GM12878 (cell line): ENCODE data around the gene TTK. TPM values are rescaled to one million over a fixed set of nuclear protein-coding genes. Genes with fewer than 3 reads are reported as not detected.

ENCODE experiments used
- ATAC-seq: fragments of 200-7000 bp; cut with Tn5 transposase; 3 replicates; pipeline ENCODE4 v1.9.1; 2020; ENCODE audit warnings: mild to moderate bottlenecking, moderate library complexity
- BruUV-seq: library from RNA; stranded (reverse); fragments of 400-500 nt; replicated peaks from 2 replicates; lab custom pipeline; 2021; lab: Mats Ljungman, UMichigan
- CTCF ChIA-PET: fragments of 300-600 bp; sonication (Branson Sonifier 250); formaldehyde crosslinking; extraction: SDS; loops from one replicate; lab custom pipeline; 2021; ENCODE audit warnings: inconsistent platforms; lab: Yijun Ruan, JAX
- POLR2A ChIA-PET: fragments of 350-600 bp; formaldehyde crosslinking; extraction: SDS; loops from one replicate; lab custom pipeline; 2021; ENCODE audit warnings: inconsistent platforms; lab: Charles Lee
- RAD21 ChIA-PET: fragments of 300-600 bp; sonication (Branson Sonifier 250); formaldehyde crosslinking; loops from one replicate; lab custom pipeline; 2023; ENCODE audit warnings: antibody characterized with exemption; ENCODE audit not compliant: unreplicated experiment; lab: Charles Lee
- SMC1A ChIA-PET: fragments of 300-600 bp; sonication (Branson Sonifier 250); formaldehyde crosslinking; loops from one replicate; lab custom pipeline; 2023; ENCODE audit not compliant: unreplicated experiment, uncharacterized antibody; lab: Charles Lee
- DNase-seq: peaks from one replicate; pipeline ENCODE4 v3.0.0-alpha.2; 2011; ENCODE audit warnings: low read depth, low spot score
- FAIRE-seq: peaks from 3 replicates; lab custom pipeline; 2011; peaks lifted over from hg19 to GRCh38; lab: Jason Lieb, UNC
- H2AFZ ChIP-seq: 2 replicates; pipeline ENCODE4 v1.6.0; 2011; ENCODE audit warnings: low read depth, low read length, control low read depth; ENCODE audit not compliant: control insufficient read depth
- H3K27ac ChIP-seq: 2 replicates; pipeline ENCODE4 v1.5.1; 2011; ENCODE audit warnings: control low read depth; ENCODE audit not compliant: control insufficient read depth, insufficient read depth
- H3K27me3 ChIP-seq, 2 experiments: replicated peaks in 1 of 2; 2 replicates each; pipeline versions ENCODE4 v1.6.0 to v1.6.1; 2011; ENCODE audit warnings: low read length in 1 of 2; ENCODE audit not compliant: control insufficient read depth in 2 of 2, insufficient read depth in 2 of 2
- H3K36me3 ChIP-seq, 2 experiments: 2 replicates each; pipeline ENCODE4 v1.5.1; 2011; ENCODE audit warnings: low read length in 1 of 2; ENCODE audit not compliant: control insufficient read depth in 2 of 2, insufficient read depth in 2 of 2
- H3K4me1 ChIP-seq: 2 replicates; pipeline ENCODE4 v1.6.1; 2011; ENCODE audit warnings: mild to moderate bottlenecking, low read length, moderate library complexity, mixed read lengths; ENCODE audit not compliant: control insufficient read depth, insufficient read depth
- H3K4me2 ChIP-seq: 2 replicates; pipeline ENCODE4 v1.6.0; 2011; ENCODE audit warnings: control low read depth; ENCODE audit not compliant: control insufficient read depth, insufficient read depth
- H3K4me3 ChIP-seq: fragments of 200-600 bp; sonication (generic); 2 replicates; pipeline ENCODE4 v1.5.1; 2016
- H3K79me2 ChIP-seq: 2 replicates; pipeline ENCODE4 v1.6.0; 2011; ENCODE audit warnings: low read length; ENCODE audit not compliant: control insufficient read depth, insufficient read depth
- H3K9ac ChIP-seq: 2 replicates; pipeline ENCODE4 v1.8.0; 2011; ENCODE audit warnings: low read length, control low read depth, mixed read lengths; ENCODE audit not compliant: control insufficient read depth, insufficient read depth
- H3K9me3 ChIP-seq: replicated peaks from 3 replicates; pipeline ENCODE4 v1.5.1; 2011; ENCODE audit warnings: mild to moderate bottlenecking, low read length; ENCODE audit not compliant: control insufficient read depth, insufficient read depth
- H4K20me1 ChIP-seq: 2 replicates; pipeline ENCODE4 v1.6.0; 2011; ENCODE audit not compliant: control insufficient read depth, insufficient read depth
- NR2C2 ChIP-seq: IDR thresholded peaks from 2 replicates; pipeline ENCODE4 v1.6.1; 2011; ENCODE audit warnings: borderline replicate concordance, low read depth; ENCODE audit not compliant: control insufficient read depth, insufficient read length
- NRF1 ChIP-seq: conservative IDR thresholded peaks from 2 replicates; pipeline ENCODE4 v1.6.1; 2011; ENCODE audit warnings: mild to moderate bottlenecking, low read depth, low read length, improper control_type of control experiment
- POLR2AphosphoS2 ChIP-seq: IDR thresholded peaks from 2 replicates; pipeline ENCODE4 v1.6.1; 2011; ENCODE audit warnings: low read depth, mild to moderate bottlenecking, low read length, improper control_type of control experiment, moderate library complexity
- POU2F2 ChIP-seq: IDR thresholded peaks from 3 replicates; pipeline ENCODE4 v1.6.1; 2011; ENCODE audit warnings: low read depth, mild to moderate bottlenecking, low read length, borderline replicate concordance
- RAD51 ChIP-seq: fragments of 450-650 bp; IDR thresholded peaks from 2 replicates; pipeline ENCODE4 v1.6.1; 2016; ENCODE audit warnings: moderate library complexity, mild to moderate bottlenecking, inconsistent platforms
- RFX5 ChIP-seq: IDR thresholded peaks from 2 replicates; pipeline ENCODE4 v1.6.1; 2011; ENCODE audit warnings: low read depth, low read length, improper control_type of control experiment
- TBL1XR1 ChIP-seq: IDR thresholded peaks from 2 replicates; pipeline ENCODE4 v1.6.1; 2012; ENCODE audit warnings: low read depth, low read length, improper control_type of control experiment
- TCF7 ChIP-seq: IDR thresholded peaks from 2 replicates; pipeline ENCODE4 v1.6.1; 2014; ENCODE audit warnings: antibody characterized with exemption, borderline replicate concordance
- ZBTB11 ChIP-seq: fragments of 450-650 bp; formaldehyde crosslinking; IDR thresholded peaks from 2 replicates; pipeline ENCODE4 v1.5.0; 2022; ENCODE audit warnings: mild to moderate bottlenecking, missing genetic modification characterization
- ZNF274 ChIP-seq: IDR thresholded peaks from one replicate; pipeline ENCODE4 v1.8.0; 2011; ENCODE audit not compliant: insufficient read length, insufficient read depth
- ZNF384 ChIP-seq: IDR thresholded peaks from 2 replicates; pipeline ENCODE4 v1.6.1; 2012; ENCODE audit warnings: low read depth, mild to moderate bottlenecking, low read length, improper control_type of control experiment, borderline replicate concordance
- ZSCAN29 ChIP-seq: fragments of 450-650 bp; IDR thresholded peaks from 2 replicates; pipeline ENCODE4 v1.6.1; 2017; ENCODE audit warnings: mild to moderate bottlenecking, moderate library complexity
- in situ Hi-C: fragments of 300-500 bp; cut with MboI; formaldehyde crosslinking; loops from 9 replicates; pipeline ENCODE4 v1.14.3; 2018; ENCODE audit warnings: mixed read lengths
- intact Hi-C: fragments of 100-400 bp; cut with micrococcal nuclease; formaldehyde crosslinking; loops from one replicate; pipeline ENCODE4 v1.14.2; 2022; ENCODE audit not compliant: unreplicated experiment
- polyA plus RNA-seq, 11 experiments: library from polyadenylated mRNA; depleted of rRNA in 4 of 11; unstranded in 6 of 11; stranded (reverse) in 5 of 11; fragments of >200 nt; fragmentation: Nextera tagmentation in 4 of 11; fragmentation: Illumina TruSeq in 1 of 11; extraction: Ambion mirVana in 4 of 11; extraction: Trizol in 1 of 11; gene quantifications; 1 replicate in 1 of 11; 2 replicates in 10 of 11; pipeline versions ENCODE4 v1.2.1 to v1.2.3, GENCODE V29; 2011 to 2016; ENCODE audit warnings: inconsistent platforms in 2 of 11, missing spikeins in 2 of 11, low read depth in 1 of 11
- total RNA-seq, 4 experiments: library from RNA; depleted of rRNA in 3 of 4; stranded (reverse); fragments of >200 nt in 3 of 4; fragmentation: Illumina TruSeq in 1 of 4; extraction: Trizol in 1 of 4; gene quantifications; 2 replicates each; pipeline versions ENCODE4 v1.2.1 to v1.2.3, GENCODE V29; 2013 to 2021
- TF ChIP-seq, protein P1 (sequence below): fragments of 150-350 bp; IDR thresholded peaks from 2 replicates; pipeline ENCODE4 v1.6.1; 2014; ENCODE audit warnings: mild to moderate bottlenecking, low read depth, low read length
- TF ChIP-seq, protein P2 (sequence below): fragments of 450-650 bp; IDR thresholded peaks from 2 replicates; pipeline ENCODE4 v1.6.1; 2017; ENCODE audit warnings: mild to moderate bottlenecking, moderate library complexity

Gene TTK
- total and polyA plus RNA-seq, 10 of the 15 experiments (the other 5 are each of a cell fraction or from before 2014, with no cell fraction given): 23.8 to 52.4 (median 36.0) TPM

- Histone ChIP-seq H3K36me3 (no peaks in the 10 kb centered on the region), H3K4me2 (no peak overlapping the region), H3K27me3 (peaks cover 0 to 1% of the 10 kb centered on the region in 2 experiments; a peak in 1 of 4 replicates), H3K27ac (no peak overlapping the region), H3K9me3 (no peaks in the 10 kb centered on the region; the same call in 2 of the 3 replicates), H3K9ac (no peak overlapping the region), H3K4me3 (no peak overlapping the region), H3K4me1 (no peaks in the 10 kb centered on the region), H2AFZ (no peak overlapping the region), H3K79me2 (no peaks in the 10 kb centered on the region), H4K20me1 (no peaks in the 10 kb centered on the region)
- ChIA-PET RAD21 (no interaction called here), SMC1A (interaction anchor here (0.9 to 1.3 kb wide), 2 partner anchors 18 to 82 kb away, joined by 3 read pairs; no protein-coding TSS in a partner anchor), POLR2A (interaction anchor here (1.3 kb wide), 1 partner anchor 10 kb away, joined by 4 read pairs; no protein-coding TSS in a partner anchor), CTCF (no interaction called here)
- BruUV-seq: no TSS peak
- intact Hi-C loops: no loop called here
- ATAC-seq: no peak
- in situ Hi-C loops: no loop called here
- no peak for FAIRE-seq
- no peak for DNase-seq
- TF ChIP-seq TBL1XR1 (no peak), ZSCAN29 (no peak), TCF7 (no peak), ZBTB11 (no peak), POLR2AphosphoS2 (no peak), ZNF384 (no peak), NRF1 (no peak), RFX5 (no peak), RAD51 (no peak), NR2C2 (no peak), POU2F2 (no peak), ZNF274 (no peak)
- TF ChIP-seq, protein P1, sequence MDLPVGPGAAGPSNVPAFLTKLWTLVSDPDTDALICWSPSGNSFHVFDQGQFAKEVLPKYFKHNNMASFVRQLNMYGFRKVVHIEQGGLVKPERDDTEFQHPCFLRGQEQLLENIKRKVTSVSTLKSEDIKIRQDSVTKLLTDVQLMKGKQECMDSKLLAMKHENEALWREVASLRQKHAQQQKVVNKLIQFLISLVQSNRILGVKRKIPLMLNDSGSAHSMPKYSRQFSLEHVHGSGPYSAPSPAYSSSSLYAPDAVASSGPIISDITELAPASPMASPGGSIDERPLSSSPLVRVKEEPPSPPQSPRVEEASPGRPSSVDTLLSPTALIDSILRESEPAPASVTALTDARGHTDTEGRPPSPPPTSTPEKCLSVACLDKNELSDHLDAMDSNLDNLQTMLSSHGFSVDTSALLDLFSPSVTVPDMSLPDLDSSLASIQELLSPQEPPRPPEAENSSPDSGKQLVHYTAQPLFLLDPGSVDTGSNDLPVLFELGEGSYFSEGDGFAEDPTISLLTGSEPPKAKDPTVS: no peak
- TF ChIP-seq, protein P2, sequence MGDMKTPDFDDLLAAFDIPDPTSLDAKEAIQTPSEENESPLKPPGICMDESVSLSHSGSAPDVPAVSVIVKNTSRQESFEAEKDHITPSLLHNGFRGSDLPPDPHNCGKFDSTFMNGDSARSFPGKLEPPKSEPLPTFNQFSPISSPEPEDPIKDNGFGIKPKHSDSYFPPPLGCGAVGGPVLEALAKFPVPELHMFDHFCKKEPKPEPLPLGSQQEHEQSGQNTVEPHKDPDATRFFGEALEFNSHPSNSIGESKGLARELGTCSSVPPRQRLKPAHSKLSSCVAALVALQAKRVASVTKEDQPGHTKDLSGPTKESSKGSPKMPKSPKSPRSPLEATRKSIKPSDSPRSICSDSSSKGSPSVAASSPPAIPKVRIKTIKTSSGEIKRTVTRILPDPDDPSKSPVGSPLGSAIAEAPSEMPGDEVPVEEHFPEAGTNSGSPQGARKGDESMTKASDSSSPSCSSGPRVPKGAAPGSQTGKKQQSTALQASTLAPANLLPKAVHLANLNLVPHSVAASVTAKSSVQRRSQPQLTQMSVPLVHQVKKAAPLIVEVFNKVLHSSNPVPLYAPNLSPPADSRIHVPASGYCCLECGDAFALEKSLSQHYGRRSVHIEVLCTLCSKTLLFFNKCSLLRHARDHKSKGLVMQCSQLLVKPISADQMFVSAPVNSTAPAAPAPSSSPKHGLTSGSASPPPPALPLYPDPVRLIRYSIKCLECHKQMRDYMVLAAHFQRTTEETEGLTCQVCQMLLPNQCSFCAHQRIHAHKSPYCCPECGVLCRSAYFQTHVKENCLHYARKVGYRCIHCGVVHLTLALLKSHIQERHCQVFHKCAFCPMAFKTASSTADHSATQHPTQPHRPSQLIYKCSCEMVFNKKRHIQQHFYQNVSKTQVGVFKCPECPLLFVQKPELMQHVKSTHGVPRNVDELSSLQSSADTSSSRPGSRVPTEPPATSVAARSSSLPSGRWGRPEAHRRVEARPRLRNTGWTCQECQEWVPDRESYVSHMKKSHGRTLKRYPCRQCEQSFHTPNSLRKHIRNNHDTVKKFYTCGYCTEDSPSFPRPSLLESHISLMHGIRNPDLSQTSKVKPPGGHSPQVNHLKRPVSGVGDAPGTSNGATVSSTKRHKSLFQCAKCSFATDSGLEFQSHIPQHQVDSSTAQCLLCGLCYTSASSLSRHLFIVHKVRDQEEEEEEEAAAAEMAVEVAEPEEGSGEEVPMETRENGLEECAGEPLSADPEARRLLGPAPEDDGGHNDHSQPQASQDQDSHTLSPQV: no peak
Measured at GRCh38 chr6:79993911-79994309, 10.5 kb upstream of the TTK start.
